GM19099 (cell line): ENCODE measurements around the gene MPPED1.

ENCODE experiments used
- POLR2A ChIP-seq: IDR thresholded peaks from 3 replicates; pipeline ENCODE4 v1.6.1; 2011; ENCODE audit warnings: low read depth; ENCODE audit not compliant: insufficient read length; ENCODE audit errors: extremely low read depth

The MPPED1 gene

GRCh38 chr22:43465291-43466015 is 53.6 kb downstream of the MPPED1 start:
- TF ChIP-seq POLR2A, result no peak

GRCh38 chr22:43466710-43467109 is 54.9 kb downstream of the MPPED1 start:
- no peak for TF ChIP-seq POLR2A

- TF ChIP-seq POLR2A, result no peak
Measured at GRCh38 chr22:43467216-43467940, 55.6 kb downstream of the MPPED1 start.

GRCh38 chr22:43470253-43470652 is 58.4 kb downstream of the MPPED1 start:
- TF ChIP-seq POLR2A, result no peak

GRCh38 chr22:43470941-43471585 is 59.2 kb downstream of the MPPED1 start:
- no peak for TF ChIP-seq POLR2A

- no peak for TF ChIP-seq POLR2A
Measured at GRCh38 chr22:43471606-43472135, 59.9 kb downstream of the MPPED1 start.

- TF ChIP-seq POLR2A, result no peak
Measured at GRCh38 chr22:43473031-43473430, 61.2 kb downstream of the MPPED1 start.

- no peak for TF ChIP-seq POLR2A
Measured at GRCh38 chr22:43473441-43473840, 61.6 kb downstream of the MPPED1 start.

- TF ChIP-seq POLR2A, result no peak
Measured at GRCh38 chr22:43474161-43475101, 62.6 kb downstream of the MPPED1 start.

GRCh38 chr22:43475549-43476076 is 63.8 kb downstream of the MPPED1 start:
- no peak for TF ChIP-seq POLR2A

- TF ChIP-seq POLR2A, result no peak
Measured at GRCh38 chr22:43476341-43476740, 64.5 kb downstream of the MPPED1 start.

GRCh38 chr22:43476751-43477725 is 65.2 kb downstream of the MPPED1 start:
- no peak for TF ChIP-seq POLR2A

GRCh38 chr22:43477966-43478365 is 66.2 kb downstream of the MPPED1 start:
- no peak for TF ChIP-seq POLR2A
